Transverse colon (tissue), 4 donors: ENCODE results near the gene PLCH1. TPM values are rescaled to one million over a fixed set of nuclear protein-coding genes. Genes with fewer than 3 reads are reported as not detected.
A peak's percentile ranks its signal among the peaks of the same experiment; 100 is the strongest.

Source experiments
- DNase-seq: peaks from one replicate; pipeline ENCODE4 v3.0.0-alpha.2; 2019
- H3K27ac ChIP-seq, 4 donors: fragments of 200-600 bp; sonication (generic); 2 replicates each; pipeline ENCODE4 v1.5.1; 2016 to 2018; ENCODE audit warnings: inconsistent platforms in 4 of 4
- H3K27me3 ChIP-seq: fragments of 200-600 bp; sonication (generic); 2 replicates; pipeline ENCODE4 v1.5.1; 2017; ENCODE audit warnings: inconsistent platforms
- H3K36me3 ChIP-seq, 4 donors: fragments of 200-600 bp; sonication (generic); 2 replicates each; pipeline ENCODE4 v1.5.1; 2017 to 2019; ENCODE audit warnings: inconsistent platforms in 4 of 4
- H3K4me1 ChIP-seq, 4 donors: fragments of 200-600 bp; sonication (generic); 2 replicates each; pipeline ENCODE4 v1.5.1; 2017 to 2020; ENCODE audit warnings: inconsistent platforms in 4 of 4
- H3K4me3 ChIP-seq, 4 donors: fragments of 200-600 bp; sonication (generic); 1 replicate in 1 of 4; 2 replicates in 3 of 4; pipeline versions ENCODE4 v1.5.1 to v1.6.1; 2017 to 2019; ENCODE audit warnings: inconsistent platforms in 4 of 4
- H3K9me3 ChIP-seq, 2 donors: fragments of 200-600 bp; sonication (generic); 2 replicates each; pipeline ENCODE4 v1.5.1; 2017 to 2019; ENCODE audit warnings: inconsistent platforms in 2 of 2
- EP300 ChIP-seq: sonication (generic); formaldehyde crosslinking; IDR thresholded peaks from one replicate; pipeline ENCODE4 v1.6.1; 2017; ENCODE audit warnings: antibody characterized with exemption, low read depth
- POLR2A ChIP-seq: fragments of 450-650 bp; IDR thresholded peaks from one replicate; pipeline ENCODE4 v1.6.1; 2016; ENCODE audit warnings: antibody characterized with exemption, mild to moderate bottlenecking, moderate library complexity
- POLR2AphosphoS5 ChIP-seq, 3 donors: sonication (generic); formaldehyde crosslinking; IDR thresholded peaks; one replicate each; pipeline ENCODE4 v1.6.1; 2016; ENCODE audit warnings: antibody characterized with exemption in 3 of 3
- WGBS, 2 donors: methylation state at CpG; one replicate each; pipeline ENCODE4 v1.1.5; 2018; ENCODE audit warnings: low coverage in 1 of 2; 5-methylcytosine and 5-hydroxymethylcytosine counted together
- in situ Hi-C, 4 donors: fragments of 200-750 bp; cut with MboI; loops; one replicate each; pipeline versions ENCODE4 v1.15.0 to v1.15.1; 2017; ENCODE audit warnings: low sequenced_read_pairs in 3 of 4, low pct_ligation_motif_present in 1 of 4, low pct_unique_long_range_greater_than_20kb in 1 of 4
- intact Hi-C: fragments of 100-400 bp; cut with DNase I; formaldehyde crosslinking; loops from one replicate; pipeline ENCODE4 v1.15.1; 2023; ENCODE audit warnings: low total_unique reads
- total RNA-seq, 4 donors: library from RNA; depleted of rRNA; stranded (reverse); fragments of >200 nt; gene quantifications; one replicate each; pipeline ENCODE4 v1.1.0, GENCODE V29; 2016
- TF ChIP-seq, protein P1 (sequence below), 5 experiments: fragments of 200-600 bp in 3 of 5; fragments of 450-650 bp in 2 of 5; sonication (generic) in 3 of 5; IDR thresholded peaks; 1 replicate in 2 of 5; 2 replicates in 3 of 5; pipeline ENCODE4 v1.5.1; 2016 to 2017; ENCODE audit warnings: antibody characterized with exemption in 5 of 5, inconsistent platforms in 3 of 5, mild to moderate bottlenecking in 2 of 5, moderate library complexity in 1 of 5

PLCH1 gene
- total RNA-seq, 4 donors from 2014 or later, result 8.2 to 33.4 (median 8.5) TPM

DNA sequence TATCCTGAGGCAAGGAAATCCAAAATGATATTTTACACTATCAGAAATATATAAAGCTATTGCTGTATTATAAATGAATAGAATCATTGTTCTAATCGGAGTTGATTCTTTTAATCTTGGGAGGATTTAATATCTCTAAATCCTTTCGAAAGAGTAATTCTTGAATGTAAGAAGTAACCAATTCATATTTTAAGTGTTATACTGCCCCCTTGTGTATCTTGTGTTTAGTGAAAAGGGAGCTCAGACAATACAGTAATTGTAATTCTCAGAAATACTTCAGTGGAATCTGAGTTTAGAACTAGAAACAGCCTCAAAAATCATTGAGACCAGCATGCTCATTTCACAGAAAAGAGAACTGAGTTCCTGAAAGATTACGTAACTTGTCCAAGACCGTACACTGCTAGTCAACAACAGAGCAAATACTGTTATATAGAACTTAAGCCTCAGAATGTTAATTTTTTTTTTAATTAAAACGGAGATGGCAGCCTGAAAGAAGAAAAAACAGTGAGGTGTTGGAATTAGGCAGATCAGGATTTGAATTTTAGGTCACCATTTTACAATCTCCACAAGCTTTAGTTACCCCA, 42.9 kb downstream of the PLCH1 start:
- Histone ChIP-seq H3K4me1 (no peaks in the 10 kb centered on the region), H3K9me3 (no peaks in the 10 kb centered on the region), H3K27ac (no peak overlapping the region), H3K4me3 (no peak overlapping the region), H3K27me3 (no peaks in the 10 kb centered on the region), H3K36me3 (no peaks in the 10 kb centered on the region)
- TF ChIP-seq POLR2A (no peak), POLR2AphosphoS5 (IDR thresholded peaks at IDR 0.05) (no peak), EP300 (no peak)
- TF ChIP-seq, protein P1, sequence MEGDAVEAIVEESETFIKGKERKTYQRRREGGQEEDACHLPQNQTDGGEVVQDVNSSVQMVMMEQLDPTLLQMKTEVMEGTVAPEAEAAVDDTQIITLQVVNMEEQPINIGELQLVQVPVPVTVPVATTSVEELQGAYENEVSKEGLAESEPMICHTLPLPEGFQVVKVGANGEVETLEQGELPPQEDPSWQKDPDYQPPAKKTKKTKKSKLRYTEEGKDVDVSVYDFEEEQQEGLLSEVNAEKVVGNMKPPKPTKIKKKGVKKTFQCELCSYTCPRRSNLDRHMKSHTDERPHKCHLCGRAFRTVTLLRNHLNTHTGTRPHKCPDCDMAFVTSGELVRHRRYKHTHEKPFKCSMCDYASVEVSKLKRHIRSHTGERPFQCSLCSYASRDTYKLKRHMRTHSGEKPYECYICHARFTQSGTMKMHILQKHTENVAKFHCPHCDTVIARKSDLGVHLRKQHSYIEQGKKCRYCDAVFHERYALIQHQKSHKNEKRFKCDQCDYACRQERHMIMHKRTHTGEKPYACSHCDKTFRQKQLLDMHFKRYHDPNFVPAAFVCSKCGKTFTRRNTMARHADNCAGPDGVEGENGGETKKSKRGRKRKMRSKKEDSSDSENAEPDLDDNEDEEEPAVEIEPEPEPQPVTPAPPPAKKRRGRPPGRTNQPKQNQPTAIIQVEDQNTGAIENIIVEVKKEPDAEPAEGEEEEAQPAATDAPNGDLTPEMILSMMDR (IDR thresholded peaks at IDR 0.05), result peak; percentile 63 to 76 (median 68)
- intact Hi-C loops (loop anchor here (5.0 kb wide), 1 partner anchor 350 kb away; no protein-coding TSS in a partner anchor), in situ Hi-C loops (loop anchor here in 3 of 4 donors (10.0 to 25.0 kb wide), 4 partner anchors 317 to 1365 kb away; no protein-coding TSS in a partner anchor)
- 30 to 42% methylated on average over 5 of the region's 5 CpGs for WGBS, 2 donors
- DNase-seq, result no peak

DNA sequence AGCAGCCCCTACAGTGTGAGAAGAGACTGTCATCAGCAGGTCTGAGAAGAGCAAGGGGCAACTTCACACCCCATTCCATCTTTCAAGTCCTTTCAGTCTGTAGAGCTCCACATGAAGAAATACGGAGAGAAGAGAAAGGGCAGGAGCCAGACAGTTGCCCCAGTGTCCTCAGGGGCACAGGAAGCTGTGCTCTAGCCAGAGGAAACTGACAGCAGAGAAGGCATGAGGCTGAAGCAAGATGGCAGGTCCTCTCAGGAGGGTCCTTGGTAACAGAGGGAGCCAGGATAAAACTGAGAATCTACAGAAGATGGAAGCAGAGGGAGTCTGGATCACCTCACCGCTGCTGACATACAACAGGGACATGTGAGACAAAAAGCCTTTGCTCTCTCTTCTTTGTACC, 47.3 kb downstream of the PLCH1 start:
- Histone ChIP-seq H3K4me1 (no peaks in the 10 kb centered on the region), H3K36me3 (no peaks in the 10 kb centered on the region), H3K9me3 (no peaks in the 10 kb centered on the region), H3K27ac (no peak overlapping the region), H3K27me3 (no peaks in the 10 kb centered on the region), H3K4me3 (no peak overlapping the region)
- intact Hi-C loops, result no loop called here
- in situ Hi-C loops, result loop anchor here in 2 of 4 donors (10.0 kb wide), 1 partner anchor 313 kb away; no protein-coding TSS in a partner anchor
- TF ChIP-seq EP300 (no peak), POLR2AphosphoS5 (IDR thresholded peaks at IDR 0.05) (no peak)
- TF ChIP-seq, protein P1 (IDR thresholded peaks at IDR 0.05), result no peak
- WGBS, 2 donors, result 91% methylated on average over 2 of the region's 2 CpGs; no CpG with 5 or more reads in 1 of the 2 donors
- DNase-seq, result no peak

DNA sequence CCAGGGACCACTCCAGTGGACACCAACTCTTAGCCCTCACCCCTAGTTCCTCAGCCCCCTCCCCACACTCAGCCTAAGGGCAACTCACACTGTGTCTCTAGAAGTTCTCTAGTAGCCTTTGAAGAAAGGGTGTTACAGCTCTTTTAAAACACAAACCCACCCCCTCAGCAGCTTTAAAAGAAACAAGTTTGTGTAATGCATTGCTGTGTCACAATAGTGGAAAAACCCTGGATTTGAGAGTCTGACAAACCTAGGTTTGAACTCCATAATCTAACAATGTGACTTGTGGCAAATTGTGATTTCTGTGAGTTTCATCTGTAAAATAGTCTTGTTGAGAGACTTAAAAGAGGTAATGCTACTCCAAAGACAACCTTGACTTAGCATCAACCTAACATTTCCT, 54.0 kb downstream of the PLCH1 start:
- Histone ChIP-seq H3K27me3 (no peaks in the 10 kb centered on the region), H3K4me1 (no peaks in the 10 kb centered on the region), H3K4me3 (no peak overlapping the region), H3K9me3 (no peaks in the 10 kb centered on the region), H3K27ac (no peak overlapping the region), H3K36me3 (no peaks in the 10 kb centered on the region)
- DNase-seq, result no peak
- TF ChIP-seq, protein P1 (IDR thresholded peaks at IDR 0.05), result no peak
- no peak for TF ChIP-seq POLR2AphosphoS5 (IDR thresholded peaks at IDR 0.05)
- intact Hi-C loops (no loop called here), in situ Hi-C loops (loop anchor here in 2 of 4 donors (10.0 kb wide), 1 partner anchor 306 kb away; no protein-coding TSS in a partner anchor)

DNA sequence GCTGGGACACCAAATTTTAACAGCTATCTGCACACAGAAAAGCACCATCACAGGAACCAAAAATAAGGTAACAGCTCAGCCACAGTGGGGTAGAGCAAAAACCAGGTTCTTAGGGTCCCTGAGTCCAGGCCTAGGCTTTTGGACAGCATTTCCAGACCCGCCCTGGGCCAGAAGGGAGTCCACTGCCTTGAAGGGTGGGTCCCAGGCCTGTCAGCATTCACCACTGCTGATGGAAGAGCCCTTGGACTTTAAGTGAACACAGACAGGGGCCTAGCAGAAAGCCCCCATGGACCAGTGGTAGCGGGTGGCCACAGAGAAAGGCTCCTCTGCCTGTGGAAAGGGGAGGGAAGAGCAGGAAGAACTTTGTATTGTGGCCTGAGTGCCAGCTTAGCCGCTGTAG, 56.4 kb downstream of the PLCH1 start:
- no peak for DNase-seq
- Histone ChIP-seq H3K9me3 (no peaks in the 10 kb centered on the region), H3K36me3 (no peaks in the 10 kb centered on the region), H3K4me3 (no peak overlapping the region), H3K27me3 (no peaks in the 10 kb centered on the region), H3K4me1 (no peaks in the 10 kb centered on the region), H3K27ac (no peak overlapping the region)
- WGBS, 2 donors, result 100% methylated on average over 3 of the region's 3 CpGs; no CpG with 5 or more reads in 1 of the 2 donors
- in situ Hi-C loops, result no loop called here
- intact Hi-C loops, result no loop called here
- TF ChIP-seq, protein P1 (IDR thresholded peaks at IDR 0.05), result no peak
- TF ChIP-seq POLR2A (no peak), POLR2AphosphoS5 (IDR thresholded peaks at IDR 0.05) (no peak), EP300 (no peak)
